ACC112 (cell line): ENCODE data around the gene IGSF10.

Experiments used
- H2AFZ ChIP-seq: fragments of 200-600 bp; sonication (generic); one replicate; pipeline ENCODE4 v1.6.0; 2017; ENCODE audit warnings: antibody characterized with exemption, low read length; ENCODE audit not compliant: unreplicated experiment
- H3K27ac ChIP-seq: fragments of 200-600 bp; sonication (generic); 2 replicates; pipeline ENCODE4 v1.5.1; 2014; ENCODE audit warnings: low read depth, mild to moderate bottlenecking, antibody characterized with exemption, low read length, moderate library complexity
- H3K27me3 ChIP-seq: fragments of 200-600 bp; sonication (generic); 2 replicates; pipeline ENCODE4 v1.6.1; 2014; ENCODE audit warnings: mild to moderate bottlenecking, antibody characterized with exemption, low read length, moderate library complexity, mixed read lengths; ENCODE audit not compliant: insufficient read depth
- H3K36me3 ChIP-seq: fragments of 200-600 bp; sonication (generic); 2 replicates; pipeline ENCODE4 v1.6.1; 2016; ENCODE audit warnings: mild to moderate bottlenecking, antibody characterized with exemption, low read length, moderate library complexity, mixed read lengths; ENCODE audit not compliant: insufficient read depth
- H3K4me1 ChIP-seq: fragments of 200-600 bp; sonication (generic); one replicate; pipeline ENCODE4 v1.6.1; 2016; ENCODE audit warnings: low read length, mixed read lengths; ENCODE audit not compliant: insufficient read depth, unreplicated experiment, control insufficient read depth
- H3K4me3 ChIP-seq: fragments of 200-600 bp; sonication (generic); 2 replicates; pipeline ENCODE4 v1.5.1; 2014; ENCODE audit warnings: mild to moderate bottlenecking, low read depth, low read length
- H3K79me2 ChIP-seq: fragments of 200-600 bp; sonication (generic); one replicate; pipeline ENCODE4 v1.6.0; 2016; ENCODE audit warnings: low read length; ENCODE audit not compliant: control insufficient read depth, unreplicated experiment, insufficient read depth

The IGSF10 gene

GRCh38 chr3:151462278-151462780 lies 1.5 kb upstream of the IGSF10 start:
- no peak overlapping the region for H3K4me3 ChIP-seq
- H3K27me3 ChIP-seq = peaks cover 21% of the 10 kb centered on the region
- no peaks in the 10 kb centered on the region for H3K4me1 ChIP-seq
- no peaks in the 10 kb centered on the region for H3K79me2 ChIP-seq
- H3K27ac ChIP-seq = no peak overlapping the region
- H2AFZ ChIP-seq = no peak overlapping the region
- no peaks in the 10 kb centered on the region for H3K36me3 ChIP-seq

- Histone ChIP-seq H3K27ac (no peak overlapping the region), H3K4me3 (peak overlapping the region; percentile 80; the same call in 1 of the 2 replicates)
Measured at GRCh38 chr3:151460228-151460627, 633 bp downstream of the IGSF10 start.

GRCh38 chr3:151459358-151459757 lies 1.5 kb downstream of the IGSF10 start:
- Histone ChIP-seq H3K79me2 (no peaks in the 10 kb centered on the region), H2AFZ (no peak overlapping the region), H3K36me3 (no peaks in the 10 kb centered on the region), H3K27me3 (peaks cover 21% of the 10 kb centered on the region), H3K4me1 (no peaks in the 10 kb centered on the region), H3K4me3 (no peak overlapping the region), H3K27ac (no peak overlapping the region)

More at GRCh38 chr3:151460228-151460627, 633 bp downstream of the IGSF10 start:
- Histone ChIP-seq H3K4me1 (no peaks in the 10 kb centered on the region), H3K27me3 (peaks cover 21% of the 10 kb centered on the region), H2AFZ (no peak overlapping the region), H3K36me3 (no peaks in the 10 kb centered on the region), H3K79me2 (no peaks in the 10 kb centered on the region)

GRCh38 chr3:151456065-151456464 lies 4.8 kb downstream of the IGSF10 start:
- no peak overlapping the region for H3K4me3 ChIP-seq
- no peak overlapping the region for H2AFZ ChIP-seq
- no peaks in the 10 kb centered on the region for H3K79me2 ChIP-seq
- no peak overlapping the region for H3K27ac ChIP-seq
- no peaks in the 10 kb centered on the region for H3K4me1 ChIP-seq
- 0 out of 2 replicates have a peak, but pooled peaks cover under 1% of the 10 kb centered on the region for H3K27me3 ChIP-seq
- no peaks in the 10 kb centered on the region for H3K36me3 ChIP-seq

GRCh38 chr3:151452841-151453240 lies 8.0 kb downstream of the IGSF10 start:
- Histone ChIP-seq H3K27me3 (no peaks in the 10 kb centered on the region), H2AFZ (no peak overlapping the region), H3K4me1 (no peaks in the 10 kb centered on the region), H3K4me3 (no peak overlapping the region), H3K36me3 (no peaks in the 10 kb centered on the region), H3K27ac (no peak overlapping the region), H3K79me2 (no peaks in the 10 kb centered on the region)

- H3K4me1 ChIP-seq = no peaks in the 10 kb centered on the region
- H3K79me2 ChIP-seq = no peaks in the 10 kb centered on the region
- H3K4me3 ChIP-seq = no peak overlapping the region
- no peaks in the 10 kb centered on the region for H3K36me3 ChIP-seq
- H2AFZ ChIP-seq = no peak overlapping the region
- H3K27ac ChIP-seq = no peak overlapping the region
- no peaks in the 10 kb centered on the region for H3K27me3 ChIP-seq
Measured at GRCh38 chr3:151452368-151452767, 8.5 kb downstream of the IGSF10 start.

GRCh38 chr3:151446002-151446340 lies 14.9 kb downstream of the IGSF10 start:
- no peaks in the 10 kb centered on the region for H3K27me3 ChIP-seq
- H3K36me3 ChIP-seq = no peaks in the 10 kb centered on the region
- H3K4me3 ChIP-seq = no peak overlapping the region
- H2AFZ ChIP-seq = no peak overlapping the region
- no peaks in the 10 kb centered on the region for H3K79me2 ChIP-seq
- peaks cover 13% of the 10 kb centered on the region for H3K4me1 ChIP-seq
- H3K27ac ChIP-seq = no peak overlapping the region

- Histone ChIP-seq H3K27ac (peak overlapping the region; percentile 52), H3K4me3 (peak overlapping the region; percentile 39; the same call in 1 of the 2 replicates), H3K4me1 (peaks cover 13% of the 10 kb centered on the region), H3K36me3 (no peaks in the 10 kb centered on the region), H3K79me2 (no peaks in the 10 kb centered on the region), H3K27me3 (no peaks in the 10 kb centered on the region), H2AFZ (peak overlapping the region; percentile 23)
Measured at GRCh38 chr3:151445273-151446001, 15.4 kb downstream of the IGSF10 start.

GRCh38 chr3:151443583-151443982 lies 17.3 kb downstream of the IGSF10 start:
- Histone ChIP-seq H3K79me2 (no peaks in the 10 kb centered on the region), H3K27me3 (no peaks in the 10 kb centered on the region), H3K27ac (no peak overlapping the region), H3K4me3 (no peak overlapping the region), H3K36me3 (no peaks in the 10 kb centered on the region), H2AFZ (no peak overlapping the region), H3K4me1 (peaks cover 13% of the 10 kb centered on the region)

GRCh38 chr3:151440940-151441339 lies 19.9 kb downstream of the IGSF10 start:
- H3K36me3 ChIP-seq = no peaks in the 10 kb centered on the region
- no peaks in the 10 kb centered on the region for H3K79me2 ChIP-seq
- H3K27me3 ChIP-seq = no peaks in the 10 kb centered on the region
- no peak overlapping the region for H3K27ac ChIP-seq
- H3K4me3 ChIP-seq = no peak overlapping the region
- peaks cover 27% of the 10 kb centered on the region for H3K4me1 ChIP-seq
- no peak overlapping the region for H2AFZ ChIP-seq

GRCh38 chr3:151439652-151440125 lies 21.2 kb downstream of the IGSF10 start:
- H3K4me3 ChIP-seq = no peak overlapping the region
- no peaks in the 10 kb centered on the region for H3K79me2 ChIP-seq
- no peak overlapping the region for H2AFZ ChIP-seq
- no peaks in the 10 kb centered on the region for H3K27me3 ChIP-seq
- H3K4me1 ChIP-seq = peaks cover 28% of the 10 kb centered on the region
- no peaks in the 10 kb centered on the region for H3K36me3 ChIP-seq
- H3K27ac ChIP-seq = no peak overlapping the region
